Measurements from ENCODE around the gene C17orf75.

DNA sequence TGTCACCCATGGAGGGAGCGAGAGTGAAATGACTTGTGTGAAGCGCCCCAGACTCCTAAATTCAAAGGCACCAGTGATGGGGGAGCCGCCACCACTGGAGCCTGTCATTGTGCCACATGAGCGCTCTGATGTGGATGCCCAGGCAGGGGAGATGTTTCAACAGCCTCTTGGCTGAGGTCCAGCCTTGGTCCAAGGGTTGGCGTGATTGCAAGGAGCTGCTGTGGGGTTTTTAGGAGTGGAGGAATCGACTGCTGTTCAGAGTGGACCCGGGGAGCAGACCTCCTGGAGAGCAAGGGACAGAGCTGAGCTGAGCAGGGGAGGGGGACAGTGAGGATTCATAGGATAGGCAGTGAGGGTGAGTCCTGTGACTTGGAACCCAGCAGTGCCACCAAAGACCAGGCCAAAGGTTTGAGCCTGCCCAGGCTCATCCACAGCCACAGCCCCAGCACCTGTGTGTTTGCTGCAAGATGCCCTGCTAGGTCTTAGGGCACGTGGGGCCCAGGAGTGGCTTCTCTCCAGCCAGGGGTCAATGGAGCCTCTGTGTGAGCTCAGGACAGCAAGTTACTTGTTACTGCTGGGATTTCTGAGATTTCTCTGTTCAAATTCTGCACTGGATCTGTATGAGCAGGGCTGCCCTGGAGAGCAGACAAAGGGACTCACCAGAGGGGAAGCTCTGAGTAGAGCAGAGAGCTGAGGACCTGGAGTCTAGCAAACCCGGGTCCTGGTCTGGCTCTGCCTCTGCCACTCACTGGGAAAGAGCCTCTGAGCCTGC is 56.0 kb downstream of the C17orf75 start:
- TF ChIP-seq, protein P1, sequence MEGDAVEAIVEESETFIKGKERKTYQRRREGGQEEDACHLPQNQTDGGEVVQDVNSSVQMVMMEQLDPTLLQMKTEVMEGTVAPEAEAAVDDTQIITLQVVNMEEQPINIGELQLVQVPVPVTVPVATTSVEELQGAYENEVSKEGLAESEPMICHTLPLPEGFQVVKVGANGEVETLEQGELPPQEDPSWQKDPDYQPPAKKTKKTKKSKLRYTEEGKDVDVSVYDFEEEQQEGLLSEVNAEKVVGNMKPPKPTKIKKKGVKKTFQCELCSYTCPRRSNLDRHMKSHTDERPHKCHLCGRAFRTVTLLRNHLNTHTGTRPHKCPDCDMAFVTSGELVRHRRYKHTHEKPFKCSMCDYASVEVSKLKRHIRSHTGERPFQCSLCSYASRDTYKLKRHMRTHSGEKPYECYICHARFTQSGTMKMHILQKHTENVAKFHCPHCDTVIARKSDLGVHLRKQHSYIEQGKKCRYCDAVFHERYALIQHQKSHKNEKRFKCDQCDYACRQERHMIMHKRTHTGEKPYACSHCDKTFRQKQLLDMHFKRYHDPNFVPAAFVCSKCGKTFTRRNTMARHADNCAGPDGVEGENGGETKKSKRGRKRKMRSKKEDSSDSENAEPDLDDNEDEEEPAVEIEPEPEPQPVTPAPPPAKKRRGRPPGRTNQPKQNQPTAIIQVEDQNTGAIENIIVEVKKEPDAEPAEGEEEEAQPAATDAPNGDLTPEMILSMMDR (IDR thresholded peaks at IDR 0.05): no peak
- TF ChIP-seq EZH2 (IDR thresholded peaks at IDR 0.05): no peak

Measured in neural progenitor cell (in vitro differentiated cells).